BLaER1 treated with 17β-estradiol and CSF1 and Interleukin-3, amounts not matched to agents 10 nM and 100 nM (cell line): ENCODE measurements around the gene TSC22D2.

ENCODE experiments used
- H3K27ac ChIP-seq, 11 experiments: shearing (Covaris generic); formaldehyde crosslinking; 2 replicates each; pipeline ENCODE4 v1.8.1; 2022
- H3K27me3 ChIP-seq, 11 experiments: shearing (Covaris generic); formaldehyde crosslinking; 2 replicates each; pipeline ENCODE4 v1.8.1; 2022
- H3K36me3 ChIP-seq, 11 experiments: shearing (Covaris generic); formaldehyde crosslinking; 2 replicates each; pipeline ENCODE4 v1.8.1; 2022
- H3K4me1 ChIP-seq, 10 experiments: shearing (Covaris generic); formaldehyde crosslinking; 2 replicates each; pipeline ENCODE4 v1.8.1; 2022
- H3K4me2 ChIP-seq, 11 experiments: shearing (Covaris generic); formaldehyde crosslinking; 2 replicates each; pipeline ENCODE4 v1.8.1; 2022
- H3K4me3 ChIP-seq, 10 experiments: shearing (Covaris generic); formaldehyde crosslinking; 2 replicates each; pipeline ENCODE4 v1.8.1; 2022
- H3K9ac ChIP-seq, 11 experiments: shearing (Covaris generic); formaldehyde crosslinking; 2 replicates each; pipeline ENCODE4 v1.8.1; 2022
- H3K9me3 ChIP-seq, 11 experiments: shearing (Covaris generic); formaldehyde crosslinking; replicated peaks in 1 of 11; 2 replicates each; pipeline ENCODE4 v1.8.1; 2022
- H4K20me1 ChIP-seq, 11 experiments: shearing (Covaris generic); formaldehyde crosslinking; 2 replicates each; pipeline ENCODE4 v1.8.1; 2022
- Cebpa-rat ChIP-seq, 11 experiments: shearing (Covaris generic); IDR thresholded peaks; 2 replicates each; pipeline ENCODE4 v1.8.1; 2022

Gene TSC22D2

DNA sequence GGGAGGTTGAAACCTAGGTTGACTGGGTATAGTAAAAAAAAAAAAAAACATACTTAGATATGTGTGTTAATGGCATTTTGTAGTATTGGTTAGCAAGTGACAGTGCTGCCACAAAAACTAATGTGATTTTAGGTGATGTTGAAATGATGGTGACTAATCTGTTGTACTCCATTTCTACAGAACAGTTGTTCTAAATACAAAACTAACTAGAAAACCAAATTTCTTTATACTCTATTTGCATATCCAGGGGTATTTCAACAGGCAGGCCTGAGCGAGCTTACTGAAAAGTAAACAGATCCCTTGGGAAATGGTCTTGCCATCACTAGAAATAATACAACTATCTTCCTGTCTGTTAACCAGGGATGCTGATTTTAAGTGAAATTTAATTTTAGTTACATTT, 20.5 kb downstream of the TSC22D2 start:
- Histone ChIP-seq H3K4me1 (peaks cover 3 to 28% (median 19%) of the 10 kb centered on the region in 10 experiments; a peak in 19 of 20 replicates), H3K27me3 (no peaks in the 10 kb centered on the region), H3K27ac (no peak overlapping the region), H3K9ac (no peak overlapping the region), H3K9me3 (no peaks in the 10 kb centered on the region), H4K20me1 (peaks cover 4 to 83% (median 29%) of the 10 kb centered on the region in 11 experiments; a peak in 12 of 22 replicates), H3K4me3 (no peak overlapping the region), H3K4me2 (peak overlapping the region in 8 of 11 experiments; percentile 5 to 48 (median 25); a peak in 13 of 22 replicates), H3K36me3 (peaks cover 5 to 58% (median 25%) of the 10 kb centered on the region in 11 experiments; a peak in 18 of 22 replicates)
- no peak for TF ChIP-seq Cebpa-rat (IDR thresholded peaks at IDR 0.05)

DNA sequence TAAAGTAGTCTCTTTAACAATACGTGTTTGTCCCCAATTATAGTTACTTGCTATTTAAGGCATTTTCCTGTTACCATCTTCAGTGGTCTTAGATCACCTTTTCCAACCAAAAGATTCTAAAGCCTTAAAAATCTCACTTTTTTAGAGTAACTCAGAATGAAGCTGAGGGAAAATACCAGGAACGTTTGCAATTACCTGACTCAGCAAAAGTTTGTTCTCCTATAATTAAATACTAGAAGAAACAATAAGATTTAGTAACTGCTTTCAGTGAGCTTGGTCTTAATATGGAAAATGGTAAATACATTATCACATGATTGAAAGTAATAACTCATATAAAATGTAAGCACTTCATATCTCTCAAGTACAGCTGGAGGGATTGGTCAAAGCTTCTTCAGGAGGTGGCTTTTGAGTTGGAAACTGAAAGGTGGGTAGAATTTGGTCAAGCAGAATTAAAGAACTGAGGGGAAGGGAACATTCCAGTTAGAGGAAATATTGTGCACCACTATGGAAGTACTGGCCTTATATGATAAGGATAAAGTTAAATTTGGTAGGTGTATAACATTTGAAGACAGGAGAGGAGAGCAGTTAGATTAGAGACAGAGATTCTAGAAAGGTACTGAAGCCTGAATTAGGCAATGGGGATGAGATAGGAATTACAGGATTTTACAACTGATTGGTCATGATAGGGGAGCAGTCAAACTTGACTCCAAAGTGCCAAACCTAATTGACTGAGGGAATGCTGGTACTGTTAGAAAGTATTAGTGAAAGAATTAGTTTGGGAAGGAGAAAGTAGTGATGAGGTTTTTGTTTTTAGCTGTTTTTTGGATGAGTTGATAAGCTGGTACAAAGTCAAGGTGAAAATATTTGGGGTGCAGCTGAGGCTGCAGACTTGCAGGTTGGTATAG, 21.9 kb downstream of the TSC22D2 start:
- Histone ChIP-seq H4K20me1 (peaks cover 9 to 93% (median 38%) of the 10 kb centered on the region in 11 experiments; a peak in 15 of 22 replicates), H3K36me3 (peaks cover 5 to 51% (median 22%) of the 10 kb centered on the region in 11 experiments; a peak in 16 of 22 replicates), H3K9me3 (no peaks in the 10 kb centered on the region), H3K9ac (no peak overlapping the region), H3K27ac (no peak overlapping the region), H3K27me3 (no peaks in the 10 kb centered on the region), H3K4me1 (peaks cover 3 to 34% (median 19%) of the 10 kb centered on the region in 10 experiments; a peak in 19 of 20 replicates), H3K4me3 (no peak overlapping the region), H3K4me2 (no peak overlapping the region)
- no peak for TF ChIP-seq Cebpa-rat (IDR thresholded peaks at IDR 0.05)

DNA sequence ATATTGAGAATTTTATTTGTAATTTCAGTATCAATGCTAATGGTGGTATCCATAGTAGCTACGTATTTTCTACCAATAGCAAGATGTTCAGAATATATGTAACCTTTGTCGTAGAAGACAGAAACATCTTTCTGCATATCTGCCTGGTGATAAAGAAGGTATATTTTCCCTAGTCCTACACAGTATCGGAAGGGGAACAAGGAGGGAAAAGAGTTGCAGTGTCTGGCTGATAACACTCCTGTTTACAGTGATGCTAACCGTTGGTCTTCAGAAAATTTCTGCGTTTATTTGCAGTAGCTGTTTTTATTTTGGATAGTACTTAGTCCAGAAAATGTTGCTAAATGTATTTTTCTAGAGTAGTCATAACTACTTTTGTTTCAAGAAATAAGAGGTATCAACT, 25.2 kb downstream of the TSC22D2 start:
- peaks cover 0 to 37% (median 24%) of the 10 kb centered on the region in 11 experiments; a peak in 14 of 22 replicates for H3K36me3 ChIP-seq
- no peak overlapping the region for H3K9ac ChIP-seq
- no peaks in the 10 kb centered on the region for H3K27me3 ChIP-seq
- TF ChIP-seq Cebpa-rat (IDR thresholded peaks at IDR 0.05): no peak
- peaks cover 5 to 95% (median 44%) of the 10 kb centered on the region in 11 experiments; a peak in 16 of 22 replicates for H4K20me1 ChIP-seq
- peaks cover 0 to 21% (median 8%) of the 10 kb centered on the region in 10 experiments; a peak in 17 of 20 replicates for H3K4me1 ChIP-seq
- no peak overlapping the region for H3K4me2 ChIP-seq
- H3K27ac ChIP-seq: no peak overlapping the region
- H3K4me3 ChIP-seq: no peak overlapping the region
- no peaks in the 10 kb centered on the region for H3K9me3 ChIP-seq

DNA sequence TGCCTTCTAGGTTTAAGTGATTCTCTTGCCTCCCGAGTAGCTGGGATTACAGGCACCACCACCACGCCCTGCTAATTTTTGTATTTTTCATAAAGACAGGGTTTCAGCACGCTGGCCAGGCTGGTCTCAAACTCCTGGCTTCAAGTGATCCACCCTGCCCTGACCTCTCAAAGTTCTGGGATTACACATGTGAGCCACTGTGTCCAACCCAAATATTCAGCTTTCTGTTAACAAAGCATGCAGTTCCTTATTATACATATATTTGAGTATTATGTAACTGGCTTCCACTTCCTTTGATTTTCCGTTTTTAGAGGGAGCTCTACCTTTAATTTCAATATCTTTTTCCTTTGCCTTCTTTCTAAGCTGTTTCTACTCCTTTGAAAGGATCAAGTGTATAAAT, 26.1 kb downstream of the TSC22D2 start:
- H3K27ac ChIP-seq: no peak overlapping the region
- H3K36me3 ChIP-seq: peaks cover 0 to 32% (median 17%) of the 10 kb centered on the region in 11 experiments; a peak in 14 of 22 replicates
- TF ChIP-seq Cebpa-rat (IDR thresholded peaks at IDR 0.05): no peak
- H3K4me3 ChIP-seq: no peak overlapping the region
- no peak overlapping the region for H3K9ac ChIP-seq
- H3K9me3 ChIP-seq: no peaks in the 10 kb centered on the region
- no peak overlapping the region for H3K4me2 ChIP-seq
- no peaks in the 10 kb centered on the region for H3K27me3 ChIP-seq
- peaks cover 5 to 92% (median 40%) of the 10 kb centered on the region in 11 experiments; a peak in 16 of 22 replicates for H4K20me1 ChIP-seq
- peaks cover 0 to 12% (median 0%) of the 10 kb centered on the region in 10 experiments; a peak in 6 of 20 replicates for H3K4me1 ChIP-seq

DNA sequence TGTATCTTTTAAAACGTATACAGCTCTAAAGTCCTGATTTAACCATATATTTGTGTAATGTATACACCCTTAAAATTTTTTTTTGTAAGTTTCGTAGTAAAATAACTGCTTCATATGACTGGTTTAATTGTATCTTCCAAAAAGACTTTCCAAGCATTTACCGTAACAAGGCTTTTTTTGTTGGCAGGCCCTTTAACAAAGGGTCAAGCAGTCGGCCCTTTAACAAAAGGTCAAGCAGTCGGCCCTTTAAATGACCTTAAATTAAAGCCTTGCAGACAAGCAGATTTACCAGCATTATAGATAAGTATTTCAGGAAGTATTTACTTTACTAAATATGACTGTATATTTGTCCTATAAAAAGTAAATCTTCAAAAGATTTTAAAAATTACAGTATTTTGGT, 28.1 kb downstream of the TSC22D2 start:
- no peak for TF ChIP-seq Cebpa-rat (IDR thresholded peaks at IDR 0.05)
- Histone ChIP-seq H3K4me2 (no peak overlapping the region), H4K20me1 (peaks cover 5 to 90% (median 37%) of the 10 kb centered on the region in 11 experiments; a peak in 16 of 22 replicates), H3K9me3 (no peaks in the 10 kb centered on the region), H3K4me1 (peaks cover 0 to 6% (median 0%) of the 10 kb centered on the region in 10 experiments; a peak in 1 of 20 replicates), H3K36me3 (peaks cover under 1 to 23% (median 19%) of the 10 kb centered on the region in 11 experiments; a peak in 20 of 22 replicates), H3K27me3 (no peaks in the 10 kb centered on the region), H3K27ac (no peak overlapping the region), H3K4me3 (no peak overlapping the region), H3K9ac (no peak overlapping the region)

DNA sequence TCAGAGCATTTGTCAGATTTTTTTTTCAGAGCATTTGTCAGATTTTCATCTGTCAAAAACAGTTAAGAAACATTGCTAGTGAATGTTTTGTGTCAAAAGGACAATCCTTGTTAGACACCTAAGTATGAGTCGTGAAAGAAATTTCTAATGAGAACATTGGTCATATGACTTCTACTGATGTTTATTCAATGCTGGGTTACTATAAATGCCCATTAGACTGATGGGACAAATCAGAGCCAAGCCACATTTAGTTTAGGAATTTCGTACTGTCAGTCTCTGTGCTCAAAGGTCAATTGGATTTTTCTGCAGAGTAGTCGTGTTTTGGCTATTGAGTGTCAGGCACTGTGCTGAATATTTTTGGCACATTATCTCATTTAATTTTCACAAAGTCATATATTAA, 31.6 kb downstream of the TSC22D2 start:
- Histone ChIP-seq H3K27me3 (no peaks in the 10 kb centered on the region), H3K9ac (no peak overlapping the region), H4K20me1 (peaks cover 0 to 91% (median 33%) of the 10 kb centered on the region in 11 experiments; a peak in 14 of 22 replicates), H3K4me2 (no peak overlapping the region), H3K36me3 (peaks cover 22 to 49% (median 37%) of the 10 kb centered on the region in 11 experiments), H3K27ac (no peak overlapping the region), H3K4me3 (no peak overlapping the region), H3K4me1 (no peaks in the 10 kb centered on the region), H3K9me3 (peaks cover 0 to 5% (median 0%) of the 10 kb centered on the region in 11 experiments; a peak in 1 of 22 replicates)
- no peak for TF ChIP-seq Cebpa-rat (IDR thresholded peaks at IDR 0.05)

DNA sequence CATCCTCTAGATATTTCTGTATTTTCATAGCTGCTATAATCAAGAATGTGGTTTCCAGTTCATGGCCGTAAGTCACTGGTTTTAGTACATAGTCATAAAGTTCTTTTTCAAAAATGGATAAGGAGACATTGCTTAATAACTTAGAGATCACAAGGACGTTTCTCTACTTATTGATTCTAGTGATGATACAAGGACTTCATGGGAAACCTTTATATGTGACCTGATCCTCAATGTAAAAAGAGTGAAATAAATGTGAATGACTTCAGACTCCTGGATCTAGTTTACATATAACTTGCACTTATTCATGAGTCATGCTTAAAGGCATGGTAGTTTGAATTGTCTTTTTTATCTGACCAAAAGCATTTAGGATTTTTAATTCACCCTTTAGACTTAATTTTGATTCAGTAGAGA, 35.2 kb downstream of the TSC22D2 start:
- Histone ChIP-seq H3K27ac (no peak overlapping the region), H3K27me3 (no peaks in the 10 kb centered on the region), H3K4me3 (no peak overlapping the region), H4K20me1 (peaks cover 4 to 87% (median 33%) of the 10 kb centered on the region in 11 experiments; a peak in 16 of 22 replicates), H3K9ac (no peak overlapping the region), H3K4me2 (no peak overlapping the region), H3K9me3 (peaks cover 0 to 5% (median 0%) of the 10 kb centered on the region in 11 experiments; a peak in 1 of 22 replicates), H3K4me1 (no peaks in the 10 kb centered on the region), H3K36me3 (peaks cover 22 to 54% (median 37%) of the 10 kb centered on the region in 11 experiments)
- TF ChIP-seq Cebpa-rat (IDR thresholded peaks at IDR 0.05): no peak

DNA sequence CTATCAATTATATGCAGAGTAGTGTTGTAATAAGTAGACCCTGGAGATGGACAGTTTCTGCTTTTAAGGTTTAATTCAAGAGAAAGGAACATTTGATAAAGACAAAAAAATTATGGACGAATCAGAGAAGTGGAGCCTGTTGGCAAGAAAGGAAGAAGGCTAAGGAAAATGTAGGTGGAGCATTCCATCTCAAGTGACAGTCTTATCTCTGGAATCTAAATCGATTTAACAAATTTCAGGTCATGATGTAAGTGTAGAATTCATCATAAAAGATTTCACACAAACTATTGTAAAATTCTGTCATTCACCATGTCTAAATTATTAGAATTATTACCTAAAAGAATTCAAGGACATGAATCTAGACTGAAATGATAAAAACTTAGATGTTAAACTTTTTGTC, 36.3 kb downstream of the TSC22D2 start:
- no peak overlapping the region for H3K4me2 ChIP-seq
- H3K36me3 ChIP-seq: peaks cover 22 to 54% (median 34%) of the 10 kb centered on the region in 11 experiments
- H3K27me3 ChIP-seq: no peaks in the 10 kb centered on the region
- H4K20me1 ChIP-seq: peaks cover 4 to 88% (median 38%) of the 10 kb centered on the region in 11 experiments; a peak in 16 of 22 replicates
- no peak overlapping the region for H3K4me3 ChIP-seq
- H3K27ac ChIP-seq: no peak overlapping the region
- H3K9me3 ChIP-seq: peaks cover 0 to 5% (median 0%) of the 10 kb centered on the region in 11 experiments; a peak in 1 of 22 replicates
- no peak for TF ChIP-seq Cebpa-rat (IDR thresholded peaks at IDR 0.05)
- no peaks in the 10 kb centered on the region for H3K4me1 ChIP-seq
- no peak overlapping the region for H3K9ac ChIP-seq

DNA sequence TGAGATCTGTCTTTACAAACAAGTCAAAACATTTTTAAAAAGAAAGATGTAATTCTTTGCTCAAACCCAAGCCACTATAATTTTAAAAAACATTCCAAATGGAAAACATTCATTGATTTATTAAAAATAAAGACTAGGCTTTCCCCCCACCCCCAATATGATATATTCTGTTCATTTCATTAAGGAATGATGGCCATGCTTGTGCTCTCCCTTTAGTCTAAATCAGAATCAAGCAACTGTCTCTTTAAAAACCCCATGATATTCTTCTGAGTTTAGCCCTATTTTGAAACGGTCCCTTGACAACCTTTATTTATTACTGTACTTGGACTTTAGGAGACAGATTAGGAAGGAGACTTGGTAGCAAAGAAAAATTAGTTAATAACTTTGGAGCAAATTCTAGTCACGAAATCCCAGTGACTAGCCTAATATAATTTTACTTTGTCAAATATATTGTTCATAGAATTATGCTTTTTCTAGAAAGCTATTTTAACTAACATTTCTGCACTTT, 38.4 kb downstream of the TSC22D2 start:
- Histone ChIP-seq H4K20me1 (peaks cover 4 to 91% (median 35%) of the 10 kb centered on the region in 11 experiments; a peak in 16 of 22 replicates), H3K4me3 (no peak overlapping the region), H3K27ac (no peak overlapping the region), H3K4me1 (peaks cover 0 to 17% (median 0%) of the 10 kb centered on the region in 10 experiments; a peak in 6 of 20 replicates), H3K4me2 (no peak overlapping the region), H3K36me3 (peaks cover 18 to 48% (median 25%) of the 10 kb centered on the region in 11 experiments), H3K9ac (no peak overlapping the region), H3K9me3 (peaks cover 0 to 3% (median 0%) of the 10 kb centered on the region in 11 experiments; a peak in 1 of 22 replicates), H3K27me3 (no peaks in the 10 kb centered on the region)
- TF ChIP-seq Cebpa-rat (IDR thresholded peaks at IDR 0.05): no peak
